Stimulated activated CD4-positive, alpha-beta T cell treated with anti-CD3 and anti-CD28 coated beads, Interleukin-12 subunit alpha, Interleukin-12 subunit beta, amount 100 ng/mL, for 4 hours (primary cell): ENCODE data around the gene RNF130.
"Not testable (repeated sequence)": the region's sequence is repeated elsewhere in the genome, so short reads cannot be mapped to it uniquely, and the experiment has no call there.

Experiments
- DNase-seq: peaks from one replicate; pipeline ENCODE4 v3.0.0-alpha.2; 2020

The RNF130 gene

GRCh38 chr5:179964015-179964414 lies 107.5 kb downstream of the RNF130 start:
- no peak for DNase-seq

DNA sequence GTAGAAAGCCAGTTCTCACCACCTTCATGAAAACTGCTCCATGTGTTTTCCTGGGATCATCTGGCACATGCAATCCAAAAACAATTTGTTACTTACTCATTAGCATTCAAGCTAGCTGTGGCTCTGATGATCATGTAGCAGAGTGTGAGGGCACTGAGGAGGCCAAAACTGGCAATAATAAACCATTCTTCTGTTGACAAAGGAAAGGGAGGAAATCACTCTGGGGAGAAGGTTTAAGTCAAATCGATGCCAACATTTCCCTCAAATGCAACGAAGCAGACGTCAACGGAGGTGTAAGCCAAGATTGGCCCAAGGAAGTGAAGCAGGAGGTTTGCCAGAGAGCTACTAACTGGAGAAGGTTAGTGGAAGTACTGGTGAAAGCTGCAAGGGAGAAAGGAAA lies 108.2 kb downstream of the RNF130 start:
- no peak for DNase-seq

DNA sequence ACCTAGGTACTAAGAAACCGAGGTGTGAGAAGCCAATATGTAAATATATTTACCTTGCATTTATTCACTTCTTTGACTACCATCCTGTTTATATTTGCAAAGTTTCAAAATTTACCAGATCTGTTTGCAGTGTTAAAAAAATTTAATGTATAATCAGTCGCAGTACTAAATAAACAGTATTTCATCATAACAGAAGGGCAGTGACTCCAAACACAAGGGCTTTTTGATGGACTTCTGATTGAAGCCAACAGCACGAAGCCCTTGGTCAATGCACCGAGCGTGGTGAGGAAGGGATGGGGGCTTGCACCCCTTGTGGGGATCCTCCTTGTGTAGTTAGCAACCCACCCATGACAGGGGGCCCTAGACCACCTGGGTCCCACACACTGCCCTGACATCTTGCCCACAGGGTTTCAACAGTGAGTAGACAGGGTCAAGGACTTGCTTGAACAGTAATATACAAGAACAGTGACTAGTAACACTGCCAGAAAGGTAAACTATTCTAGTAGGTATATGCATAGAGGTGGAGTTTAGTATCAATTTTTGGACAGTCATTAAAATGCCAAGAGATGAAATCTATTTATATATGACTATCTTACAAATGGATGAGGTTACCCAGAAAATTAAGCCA lies 111.2 kb downstream of the RNF130 start:
- DNase-seq = no peak

DNA sequence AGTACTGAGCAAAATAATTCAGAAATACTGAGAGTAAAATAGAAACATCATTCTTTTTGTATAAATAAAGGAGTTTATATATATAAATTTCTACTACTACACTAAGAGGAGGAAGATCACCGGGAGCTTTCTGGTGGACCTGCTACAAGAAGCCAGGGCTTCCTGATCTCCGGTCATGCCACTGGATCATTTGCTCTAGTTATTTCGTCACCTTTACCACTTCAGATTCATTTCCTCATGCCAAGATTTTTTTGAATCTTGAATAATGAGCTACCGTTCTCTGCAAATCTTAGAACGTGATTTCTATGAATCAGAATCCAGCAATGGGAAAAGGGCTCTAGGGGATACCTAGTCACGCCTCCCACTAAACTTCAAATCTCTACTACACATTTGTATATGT lies 111.9 kb downstream of the RNF130 start:
- no peak for DNase-seq

DNA sequence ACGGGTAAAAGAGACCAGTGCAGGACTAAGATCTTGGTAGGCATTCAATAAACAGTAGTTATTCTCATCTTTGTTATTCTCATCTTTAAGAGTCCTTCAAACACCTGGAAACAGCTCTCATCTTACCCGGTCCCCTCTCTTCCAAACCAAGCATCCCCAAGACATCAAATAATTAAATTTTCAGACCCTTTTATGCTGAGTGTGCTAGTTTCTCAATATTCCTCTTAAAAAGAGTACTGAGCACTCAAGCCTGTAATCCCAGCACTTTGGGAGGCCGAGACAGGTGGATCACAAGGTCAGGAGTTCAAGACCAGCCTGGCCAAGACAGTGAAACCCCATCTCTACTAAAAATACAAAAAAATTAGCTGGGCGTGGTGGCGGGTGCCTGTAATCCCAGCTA lies 112.4 kb downstream of the RNF130 start:
- not testable (repeated sequence) for DNase-seq

DNA sequence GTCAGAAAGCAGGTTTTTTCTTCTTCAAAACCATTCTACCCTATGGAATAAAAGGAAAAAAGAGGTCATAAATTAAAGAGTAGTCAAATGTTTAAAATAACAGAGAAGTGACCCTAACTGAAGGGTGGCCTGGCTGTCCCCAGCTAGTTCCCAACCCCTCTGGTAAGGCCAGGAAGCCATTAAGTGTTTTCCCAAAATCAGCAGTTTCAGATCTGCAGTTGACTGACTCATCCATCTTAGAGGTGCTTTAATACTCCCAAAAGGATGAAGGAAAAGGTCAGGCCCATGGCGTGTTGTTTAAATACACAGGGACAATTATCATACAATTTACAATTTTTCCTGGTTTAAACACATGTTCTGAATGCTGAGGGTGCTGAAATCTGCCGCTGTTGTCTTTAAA lies 115.9 kb downstream of the RNF130 start:
- no peak for DNase-seq

DNA sequence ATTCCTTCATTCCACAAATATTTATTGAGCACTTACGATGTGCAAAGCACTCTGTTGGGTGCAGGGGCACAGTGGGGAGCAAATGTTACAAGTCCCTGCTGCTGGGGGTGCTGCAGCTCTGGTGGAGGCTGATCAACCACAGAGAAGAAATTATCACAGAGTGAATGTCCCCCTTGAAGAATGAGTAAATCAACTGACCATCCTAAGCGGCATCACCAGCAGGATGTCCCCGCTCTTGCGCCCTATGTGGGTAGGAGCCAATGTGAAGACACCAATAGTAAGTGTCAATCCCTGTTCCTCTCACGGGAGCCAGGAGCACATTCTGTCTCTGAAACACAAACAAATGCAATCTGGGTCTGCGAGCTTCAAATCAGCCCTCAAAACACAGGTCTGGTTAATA lies 116.5 kb downstream of the RNF130 start:
- DNase-seq = no peak

- DNase-seq = no peak
Measured at GRCh38 chr5:179954434-179954833, 117.1 kb downstream of the RNF130 start.

DNA sequence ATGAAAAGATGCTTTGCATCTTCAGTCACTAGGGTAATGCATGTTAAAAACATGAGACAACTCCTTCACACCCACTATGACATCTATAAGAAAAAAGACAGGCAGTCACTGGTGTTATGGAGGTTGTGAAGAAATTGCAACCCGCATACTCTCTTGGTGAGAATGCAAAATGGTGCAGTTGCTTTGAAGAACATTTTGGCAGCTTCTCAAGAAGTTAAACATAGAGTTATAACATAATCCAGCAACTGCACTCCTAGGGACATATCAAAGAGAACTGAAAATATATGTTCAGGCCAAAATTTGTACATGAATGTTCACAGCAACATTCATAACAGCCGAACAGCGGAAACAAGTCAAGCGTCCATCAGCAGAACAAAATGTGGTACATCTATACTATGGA lies 117.6 kb downstream of the RNF130 start:
- DNase-seq = no peak

GRCh38 chr5:179936976-179937681 lies 134.4 kb downstream of the RNF130 start:
- no peak for DNase-seq

DNA sequence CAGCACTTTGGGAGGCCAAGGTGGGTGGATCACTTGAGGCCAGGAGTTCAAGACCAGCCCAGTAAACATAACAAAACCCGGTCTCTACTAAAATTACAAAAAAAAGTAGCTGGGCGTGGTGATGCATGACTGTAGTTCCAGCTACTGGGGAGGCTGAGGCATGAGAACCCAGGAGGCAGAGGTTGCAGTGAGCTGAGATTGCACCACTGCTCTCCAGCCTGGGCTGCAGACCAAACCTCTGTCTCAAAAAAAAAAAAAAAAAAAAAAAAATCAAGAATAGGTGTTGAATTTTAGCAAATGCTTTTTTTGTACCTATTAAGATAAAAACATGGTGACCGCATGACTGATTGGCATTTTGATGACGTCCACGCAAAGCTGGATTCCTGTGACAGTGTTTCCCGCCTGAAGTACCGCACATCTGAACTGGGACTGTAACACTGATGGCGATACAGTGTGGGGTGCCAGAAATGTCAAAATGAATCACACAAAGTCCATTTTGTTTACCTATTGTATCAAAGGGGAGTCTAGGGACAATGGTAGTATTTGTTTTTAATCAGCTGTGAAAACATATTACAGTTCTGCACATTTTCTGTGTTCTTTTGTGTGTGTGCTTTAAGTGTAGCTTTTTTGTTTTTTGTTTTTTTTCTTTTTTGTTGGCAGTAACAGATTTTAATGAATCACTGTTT lies 140.6 kb downstream of the RNF130 start:
- no peak for DNase-seq

DNA sequence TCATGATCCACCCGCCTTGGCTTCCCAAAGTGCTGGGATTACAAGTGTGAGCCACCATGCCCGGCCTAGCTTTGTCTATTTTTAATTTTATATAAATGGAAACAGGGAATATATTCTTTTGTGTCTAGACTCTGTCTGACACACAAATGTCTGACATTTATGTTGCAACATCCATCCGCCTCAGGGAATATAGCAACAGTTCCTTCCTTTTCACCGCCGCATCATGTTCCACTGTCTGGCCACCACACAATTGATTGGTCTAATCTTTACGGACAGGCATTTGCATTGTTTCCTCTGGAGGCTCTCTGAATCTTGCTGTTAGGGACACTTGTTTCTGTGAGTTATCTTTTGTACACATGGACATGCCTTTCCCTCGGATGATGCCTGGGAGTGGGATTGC lies 143.7 kb downstream of the RNF130 start:
- no peak for DNase-seq

- DNase-seq = no peak
Measured at GRCh38 chr5:179926657-179927056, 144.9 kb downstream of the RNF130 start.

GRCh38 chr5:179923436-179923835 lies 148.1 kb downstream of the RNF130 start:
- DNase-seq = no peak

DNA sequence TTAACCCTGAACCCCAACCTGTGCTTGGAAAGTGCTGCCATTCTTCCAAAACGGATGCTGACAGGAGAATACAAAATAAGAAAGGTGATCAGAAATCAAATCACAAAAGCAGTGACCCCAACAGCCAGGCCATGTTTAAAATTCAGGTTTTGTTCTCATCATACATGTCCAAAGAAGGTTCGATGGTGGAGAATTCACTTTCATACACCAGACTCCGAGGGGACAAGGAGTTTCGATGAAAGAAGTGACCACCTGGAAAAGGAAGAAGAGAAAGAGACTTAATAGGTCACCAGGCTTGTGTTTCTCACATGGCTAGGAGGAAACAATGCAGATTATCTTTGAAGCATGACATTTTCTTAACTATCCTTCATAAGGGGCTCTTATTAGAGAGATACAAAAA lies 151.4 kb downstream of the RNF130 start:
- no peak for DNase-seq

DNA sequence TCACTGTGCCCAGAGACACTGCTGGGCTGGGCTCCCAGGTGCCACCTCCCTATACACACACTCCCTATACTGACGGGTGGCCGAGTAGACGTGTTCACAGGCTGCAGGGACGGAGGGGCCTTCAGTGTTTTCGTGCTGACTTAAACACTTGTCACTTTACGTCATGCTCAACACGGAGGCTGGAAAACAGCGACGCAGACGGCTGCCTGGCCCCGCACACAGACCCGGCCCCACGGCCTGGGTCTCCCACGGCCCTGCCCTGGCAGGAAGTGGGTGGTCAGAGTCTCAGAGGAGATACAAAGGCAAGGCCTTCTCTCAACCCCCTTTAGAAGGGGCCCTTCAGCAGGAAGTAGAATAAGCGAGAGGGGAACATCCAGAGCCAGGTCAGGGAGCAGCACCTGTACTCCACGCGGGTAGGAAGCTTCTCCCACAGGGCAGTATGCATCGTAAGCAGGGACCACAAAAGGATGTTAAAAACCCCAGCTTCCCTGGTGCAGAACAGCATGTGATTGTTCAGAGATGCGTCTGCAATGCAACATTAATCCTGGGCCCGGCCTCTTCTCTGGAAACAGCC lies 152.0 kb downstream of the RNF130 start:
- DNase-seq = no peak

GRCh38 chr5:179918742-179919486 lies 152.6 kb downstream of the RNF130 start:
- DNase-seq = no peak

DNA sequence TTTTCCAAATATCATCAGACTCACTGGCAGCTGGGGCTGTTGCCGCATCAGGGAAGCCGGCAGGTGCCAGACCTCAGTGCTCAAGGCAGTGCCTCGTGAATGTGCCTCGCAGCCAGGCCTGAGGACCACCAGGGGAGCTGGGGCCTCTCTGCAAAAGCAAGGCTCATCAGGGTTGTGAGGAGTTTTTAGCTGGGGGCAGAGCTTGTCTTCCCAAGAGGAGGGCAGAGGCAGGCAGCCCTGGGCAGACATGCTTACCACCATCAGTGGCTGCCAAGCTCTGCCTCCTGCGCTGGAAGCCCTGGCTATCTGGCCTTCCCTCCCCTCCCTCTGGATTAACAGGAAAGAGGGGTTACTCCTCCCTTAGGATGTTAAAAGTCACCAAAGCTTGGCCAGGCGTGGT lies 155.0 kb downstream of the RNF130 start:
- DNase-seq = no peak

- DNase-seq = no peak
Measured at GRCh38 chr5:179915406-179915935, 156.1 kb downstream of the RNF130 start.

DNA sequence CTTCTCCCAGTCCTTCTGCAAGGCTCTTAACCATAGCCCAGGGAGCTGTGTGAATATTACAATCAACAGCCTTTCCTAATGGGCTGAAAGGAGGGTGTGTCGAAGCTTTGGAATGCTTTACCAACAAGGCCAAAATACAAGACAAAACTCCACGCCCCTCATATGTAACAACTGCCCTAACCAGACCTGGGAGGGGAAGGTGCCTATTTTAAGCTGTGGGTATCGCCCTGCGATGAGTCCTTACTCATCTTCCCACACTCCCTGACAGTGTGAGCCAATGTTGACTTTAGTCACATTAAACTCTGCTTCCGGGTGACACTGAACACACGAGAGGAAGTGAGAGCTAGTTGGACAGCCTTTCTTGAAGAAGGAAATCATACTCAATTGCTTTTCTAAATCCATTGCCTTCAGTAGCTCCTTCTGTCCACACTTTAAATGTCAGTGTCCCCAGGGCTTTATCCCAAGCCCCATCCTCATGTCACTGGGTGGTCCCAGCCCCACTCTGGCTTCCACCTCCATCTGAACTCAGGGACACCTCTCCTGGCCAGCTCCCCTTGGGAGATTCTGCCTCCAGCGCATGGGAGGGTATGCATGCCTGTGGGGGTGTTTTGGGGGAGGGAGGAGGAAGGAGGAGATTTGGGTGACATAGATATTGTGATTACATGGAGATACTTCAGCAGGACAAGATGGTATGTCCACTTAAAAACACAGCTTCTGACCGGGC lies 157.4 kb downstream of the RNF130 start:
- DNase-seq = no peak

- DNase-seq = no peak
Measured at GRCh38 chr5:179913461-179913860, 158.1 kb downstream of the RNF130 start.

- DNase-seq = no peak
Measured at GRCh38 chr5:179912951-179913350, 158.6 kb downstream of the RNF130 start.
